Transverse colon (tissue), 4 donors: ENCODE measurements around the gene MRPL18.

Source experiments
- CTCF ChIP-seq, 5 experiments: fragments of 200-600 bp in 3 of 5; fragments of 450-650 bp in 2 of 5; sonication (generic) in 3 of 5; IDR thresholded peaks; 1 replicate in 2 of 5; 2 replicates in 3 of 5; pipeline ENCODE4 v1.5.1; 2016 to 2017; ENCODE audit warnings: antibody characterized with exemption in 5 of 5, inconsistent platforms in 3 of 5, mild to moderate bottlenecking in 2 of 5, moderate library complexity in 1 of 5
- EP300 ChIP-seq: sonication (generic); formaldehyde crosslinking; IDR thresholded peaks from one replicate; pipeline ENCODE4 v1.6.1; 2017; ENCODE audit warnings: antibody characterized with exemption, low read depth
- POLR2AphosphoS5 ChIP-seq, 3 donors: sonication (generic); formaldehyde crosslinking; IDR thresholded peaks; one replicate each; pipeline ENCODE4 v1.6.1; 2016; ENCODE audit warnings: antibody characterized with exemption in 3 of 3

GRCh38 chr6:159819932-159820640 lies 29.8 kb downstream of the MRPL18 start:
- TF ChIP-seq POLR2AphosphoS5 (IDR thresholded peaks at IDR 0.05) (no peak), CTCF (IDR thresholded peaks at IDR 0.05) (no peak), EP300 (no peak)
